HL-60/S4 (cell line): ENCODE measurements around the gene GAREM1.

Experiments used
- in situ Hi-C: fragments of 300-500 bp; cut with MboI; formaldehyde crosslinking; loops from 2 replicates; pipeline ENCODE4 v1.14.3; 2022; ENCODE audit warnings: low sequenced_read_pairs

GAREM1 gene

GRCh38 chr18:32427084-32427900, 43.4 kb downstream of the GAREM1 start:
- in situ Hi-C loops: no loop called here

DNA sequence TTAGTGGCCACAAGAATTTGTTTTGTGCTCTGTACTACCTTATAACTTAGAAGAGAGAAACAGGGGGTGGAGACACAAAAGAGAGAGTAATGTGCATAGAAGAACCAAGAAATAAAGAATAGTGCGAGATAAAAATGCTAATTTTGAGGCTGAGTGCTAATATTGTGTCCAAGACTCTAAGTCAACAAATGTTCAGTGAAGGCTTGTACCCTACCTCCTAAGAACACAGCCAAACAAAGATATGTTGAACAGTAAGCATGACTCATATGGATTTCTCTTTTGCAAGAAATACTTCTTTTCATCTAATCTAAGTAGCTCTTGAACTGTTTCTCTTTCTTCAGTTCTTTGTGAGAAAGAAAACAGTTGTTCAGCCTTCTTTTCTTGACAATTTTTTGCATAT, 45.2 kb downstream of the GAREM1 start:
- in situ Hi-C loops: no loop called here

DNA sequence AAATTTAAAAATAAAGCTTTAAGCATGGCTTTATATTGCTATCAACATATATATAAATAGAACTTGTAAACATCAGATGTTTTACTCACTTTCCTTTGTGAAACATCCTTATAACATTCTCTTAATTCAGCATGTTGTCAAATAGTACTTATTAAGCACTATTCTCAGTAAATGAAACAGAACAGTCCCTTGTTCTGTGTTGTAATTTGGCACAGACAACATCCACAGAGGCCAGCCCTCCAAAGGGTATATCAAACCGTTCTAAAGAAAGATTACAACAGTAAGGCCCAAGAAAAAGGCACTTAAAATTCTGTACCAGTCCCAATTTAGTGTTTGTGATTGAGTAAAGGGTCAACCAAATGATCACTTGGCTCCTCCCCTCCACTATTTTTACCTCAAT, 46.0 kb downstream of the GAREM1 start:
- in situ Hi-C loops: no loop called here

- in situ Hi-C loops: no loop called here
Measured at GRCh38 chr18:32422978-32423740, 47.5 kb downstream of the GAREM1 start.

GRCh38 chr18:32422201-32422600, 48.5 kb downstream of the GAREM1 start:
- in situ Hi-C loops: no loop called here

DNA sequence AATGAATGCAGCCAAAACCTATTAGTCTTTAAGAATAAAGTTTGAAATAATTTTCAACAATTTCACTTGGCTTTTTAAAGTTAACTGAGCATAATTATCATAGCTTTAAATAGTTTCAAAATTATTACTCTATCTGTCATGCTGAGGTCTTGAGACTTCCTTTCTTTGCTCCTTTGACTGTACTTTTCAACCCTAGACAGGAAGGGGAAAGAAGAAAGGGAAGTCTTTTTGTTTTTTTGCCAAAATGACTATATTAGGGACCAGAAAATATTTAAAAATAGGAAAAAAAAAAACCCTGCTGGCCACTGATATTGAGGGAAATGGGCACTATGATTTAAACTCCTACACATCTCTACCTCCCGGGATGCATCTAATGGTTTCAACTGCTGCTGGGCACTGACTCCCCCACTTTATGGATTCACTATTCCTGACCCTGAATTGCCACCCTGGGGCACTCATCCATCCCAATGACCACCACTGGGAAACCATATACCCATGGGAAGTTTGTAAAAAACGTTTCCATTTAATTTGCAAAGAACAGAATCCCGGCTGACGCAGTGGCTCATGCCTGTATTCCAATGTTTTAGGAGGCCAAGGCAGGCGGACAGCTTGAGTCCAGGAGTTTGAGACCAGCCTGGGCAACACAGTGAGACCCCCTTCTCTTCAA, 50.5 kb downstream of the GAREM1 start:
- in situ Hi-C loops: no loop called here

DNA sequence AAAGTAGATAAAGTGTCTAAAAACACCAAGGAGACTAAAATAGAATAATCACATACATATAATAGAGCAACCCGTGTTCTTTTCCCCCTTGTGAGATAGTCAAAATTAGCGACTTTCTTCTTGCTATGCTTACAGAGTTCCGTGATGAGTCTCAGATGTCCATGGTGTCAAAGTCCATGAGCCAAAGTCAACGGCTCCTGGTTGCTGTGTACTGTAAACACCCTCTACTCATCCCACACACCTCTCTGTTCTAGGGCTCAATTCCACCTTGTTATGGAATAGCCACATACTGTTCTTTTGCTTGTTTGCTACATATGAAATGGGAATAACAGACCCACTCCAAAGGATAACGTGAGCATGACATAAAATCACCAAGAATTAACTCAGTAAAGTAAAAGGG, 52.5 kb downstream of the GAREM1 start:
- in situ Hi-C loops: no loop called here

DNA sequence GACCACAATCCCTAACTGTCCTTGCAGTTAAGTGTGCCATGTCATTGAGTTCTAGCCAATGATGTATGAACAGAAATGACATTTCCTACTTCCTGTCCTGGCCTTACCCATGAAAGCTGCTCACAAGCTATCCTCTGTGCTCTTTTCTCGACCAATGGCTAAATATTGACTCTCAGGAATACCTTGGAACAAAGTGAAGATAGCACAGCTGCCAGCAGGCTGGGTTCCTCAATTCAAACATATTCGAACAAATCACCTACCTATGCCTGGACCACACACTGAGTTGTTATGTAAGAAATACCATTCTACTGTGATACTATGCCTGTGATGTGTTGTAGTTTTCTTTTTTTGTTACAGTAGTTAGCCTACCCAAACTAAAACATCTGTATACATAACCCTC, 65.1 kb downstream of the GAREM1 start:
- in situ Hi-C loops: no loop called here

- in situ Hi-C loops: no loop called here
Measured at GRCh38 chr18:32401621-32402020, 69.1 kb downstream of the GAREM1 start.

DNA sequence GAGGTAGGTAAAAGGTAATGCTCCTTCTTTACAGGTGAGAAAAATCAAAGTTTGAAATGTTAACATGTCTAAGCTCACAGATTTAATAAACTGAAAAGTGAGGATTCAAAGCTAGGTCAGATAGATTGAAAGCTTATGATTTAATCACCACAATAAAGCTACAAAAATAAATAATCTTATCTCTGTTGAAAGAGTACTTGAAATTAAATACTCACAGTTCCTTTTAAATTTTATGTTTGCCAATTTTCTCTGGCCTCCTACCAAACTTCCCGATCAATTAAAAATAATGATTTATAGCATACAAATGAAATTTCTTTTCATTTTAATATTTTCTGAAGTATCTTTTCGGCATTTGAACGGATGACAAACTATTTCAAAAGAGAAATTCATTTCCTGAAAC, 77.3 kb downstream of the GAREM1 start:
- in situ Hi-C loops: no loop called here

DNA sequence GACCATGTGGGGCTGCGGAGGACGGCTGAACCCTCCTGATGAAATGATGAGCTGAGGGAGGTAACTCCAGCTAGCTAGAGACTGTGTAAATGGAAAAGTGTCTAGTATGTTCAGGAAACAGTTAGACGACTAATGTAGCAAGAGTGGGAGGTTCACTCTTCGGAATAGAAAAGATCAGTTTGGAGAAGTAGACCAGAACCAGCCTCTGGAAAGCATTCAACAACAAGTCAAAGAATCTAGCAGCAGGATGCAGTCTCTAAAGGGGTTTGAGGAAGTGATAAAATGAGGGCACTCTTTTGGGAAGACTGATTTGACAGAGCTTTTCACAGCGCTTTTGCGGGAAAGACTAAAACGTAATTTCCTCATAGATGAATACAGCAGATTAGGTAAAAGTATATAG, 79.6 kb downstream of the GAREM1 start:
- in situ Hi-C loops: no loop called here

DNA sequence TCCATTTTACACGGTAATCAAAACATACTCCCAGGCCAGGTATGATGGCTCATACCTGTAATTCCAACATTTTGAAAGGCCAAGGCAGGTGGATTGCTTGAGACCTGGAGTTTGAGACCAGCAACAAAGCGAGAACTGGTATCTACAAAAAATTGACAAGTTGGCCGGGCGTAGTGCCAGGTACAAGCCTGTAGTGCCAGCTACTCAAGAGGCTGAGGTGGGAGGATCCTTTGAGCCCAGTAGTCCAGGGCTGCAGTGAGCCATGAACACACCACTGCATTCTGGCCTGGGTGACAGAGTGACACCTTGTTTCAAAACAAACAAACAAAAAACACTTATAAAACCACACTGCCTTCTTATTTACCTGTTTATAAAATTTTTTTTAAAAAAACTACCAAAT, 80.8 kb downstream of the GAREM1 start:
- in situ Hi-C loops: no loop called here

GRCh38 chr18:32389191-32389590, 81.5 kb downstream of the GAREM1 start:
- in situ Hi-C loops: no loop called here

GRCh38 chr18:32386471-32386870, 84.2 kb downstream of the GAREM1 start:
- in situ Hi-C loops: no loop called here

DNA sequence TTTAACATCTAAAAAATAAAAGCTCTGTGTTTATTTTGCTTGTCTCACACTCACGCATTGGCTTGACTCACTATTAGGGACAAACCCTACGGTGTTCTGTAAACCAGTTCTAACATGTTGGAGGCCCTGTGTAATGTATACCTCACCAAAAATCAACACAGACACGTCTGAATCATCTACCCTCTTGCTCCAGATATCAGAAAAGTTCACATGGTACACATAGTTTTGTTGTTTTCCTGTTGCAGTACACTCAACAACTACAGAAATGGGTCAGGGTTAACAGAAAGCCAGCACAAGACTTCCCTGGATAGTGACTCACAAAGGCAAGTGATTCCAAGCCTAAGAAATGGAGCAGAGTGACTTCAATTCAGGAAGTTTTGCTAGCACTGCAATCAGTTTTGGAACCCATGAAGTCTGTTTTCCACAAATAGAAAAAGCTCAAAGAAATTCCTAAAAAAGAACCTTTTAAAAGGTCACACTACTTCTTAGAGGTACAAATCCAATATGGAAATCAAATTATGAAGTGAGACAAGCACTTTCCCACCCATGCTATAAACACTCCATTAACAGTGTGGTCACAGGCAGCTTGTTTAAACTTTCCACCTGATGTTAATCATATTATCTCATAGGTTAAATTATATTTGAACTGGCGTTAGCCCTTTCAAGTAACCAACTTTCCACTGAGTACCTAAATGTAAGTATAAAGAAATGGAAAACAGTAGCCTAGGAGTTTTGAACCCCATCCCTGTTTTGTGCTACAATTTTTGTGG, 87.4 kb downstream of the GAREM1 start:
- in situ Hi-C loops: no loop called here

DNA sequence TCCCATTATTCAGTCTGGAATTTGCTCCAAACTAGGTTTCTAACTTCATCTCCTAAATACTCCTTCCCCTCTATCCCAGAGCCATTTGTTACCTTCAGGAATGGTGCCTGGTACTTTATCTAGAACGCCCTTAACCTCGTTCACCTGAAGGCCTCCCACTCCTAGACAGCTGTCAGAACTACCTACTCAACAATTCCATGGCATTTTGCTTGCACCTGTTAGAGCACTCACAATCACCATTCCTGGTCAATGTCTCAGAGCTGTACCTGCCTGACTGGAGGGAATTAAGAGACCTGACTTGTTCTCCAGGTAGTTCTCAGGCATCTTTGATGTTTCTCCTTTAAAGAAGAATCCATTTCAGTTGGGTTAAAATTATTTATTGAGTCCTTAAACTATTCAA, 88.9 kb downstream of the GAREM1 start:
- in situ Hi-C loops: no loop called here

DNA sequence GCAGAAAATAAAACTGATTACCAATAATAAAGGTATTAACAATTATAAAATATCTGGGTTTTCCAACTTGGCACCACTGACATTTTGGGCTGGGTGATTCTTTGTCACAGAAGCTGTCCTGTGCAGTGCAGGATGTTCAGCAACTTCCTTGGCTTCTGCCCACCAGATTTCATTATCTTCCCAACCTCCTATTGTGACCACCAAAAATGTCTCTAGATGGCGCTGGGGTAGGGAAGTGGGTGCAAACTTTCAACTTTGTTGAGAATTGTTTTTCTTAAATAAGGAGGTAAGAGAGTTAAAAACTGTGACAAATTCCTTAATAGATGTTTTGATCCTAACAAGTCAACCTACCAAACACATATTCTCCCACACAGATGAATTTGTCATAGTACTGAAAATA, 90.1 kb downstream of the GAREM1 start:
- in situ Hi-C loops: no loop called here

GRCh38 chr18:32379891-32380290, 90.8 kb downstream of the GAREM1 start:
- in situ Hi-C loops: no loop called here

GRCh38 chr18:32378705-32379104, 92.0 kb downstream of the GAREM1 start:
- in situ Hi-C loops: no loop called here

- in situ Hi-C loops: no loop called here
Measured at GRCh38 chr18:32373995-32374394, 96.7 kb downstream of the GAREM1 start.

DNA sequence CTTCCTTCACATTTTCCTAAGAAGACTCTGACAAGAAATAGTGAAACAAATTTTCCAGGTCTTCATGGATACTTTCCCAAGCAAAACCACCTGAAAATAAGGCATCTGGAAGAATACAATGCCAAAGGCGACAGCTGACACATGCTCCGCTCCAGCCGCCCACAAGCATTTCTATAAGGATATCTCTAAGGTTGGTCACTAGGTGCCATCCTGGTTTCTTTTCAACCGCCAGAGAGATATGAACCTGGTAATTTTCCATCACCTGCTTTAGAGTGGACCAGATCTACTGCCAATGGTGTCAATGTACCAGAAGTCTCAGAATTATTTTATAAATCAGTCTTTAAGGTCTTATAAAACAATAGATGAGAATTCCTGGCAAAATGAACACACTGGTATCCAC, 97.2 kb downstream of the GAREM1 start:
- in situ Hi-C loops: no loop called here
